Stimulated activated naive B cell treated with anti-CD40 and anti-IgM and Interleukin-4, amounts not matched to agents 10 μg/mL and 1 μg/mL and 100 μg/mL, for 72 hours (primary cell): Measurements from ENCODE around the gene SUGCT.
"Not testable (repeated sequence)": the region's sequence is repeated elsewhere in the genome, so short reads cannot be mapped to it uniquely, and the experiment has no call there.

ENCODE experiments used
- ATAC-seq, 2 donors: fragments of 150-1000 bp; cut with Tn5 transposase; replicated peaks; 2 replicates each; pipeline ENCODE4 v1.10.0; 2021; ENCODE audit warnings: moderate library complexity in 1 of 2
- DNase-seq: peaks from one replicate; pipeline ENCODE4 v3.0.0; 2021
- H3K27ac Mint-ChIP-seq: one replicate; pipeline ENCODE4 v1.8.0; 2022; ENCODE audit warnings: mild to moderate bottlenecking, mixed read lengths
- H3K27me3 Mint-ChIP-seq, 2 donors: one replicate each; pipeline ENCODE4 v1.8.0; 2022; ENCODE audit warnings: mixed read lengths in 2 of 2
- H3K36me3 Mint-ChIP-seq, 2 donors: one replicate each; pipeline ENCODE4 v1.8.0; 2022; ENCODE audit warnings: mixed read lengths in 2 of 2, mild to moderate bottlenecking in 1 of 2
- H3K4me1 Mint-ChIP-seq, 2 donors: one replicate each; pipeline ENCODE4 v1.8.0; 2022; ENCODE audit warnings: mixed read lengths in 2 of 2, mild to moderate bottlenecking in 1 of 2
- H3K4me3 Mint-ChIP-seq, 2 donors: one replicate each; pipeline ENCODE4 v1.8.0; 2022; ENCODE audit warnings: mild to moderate bottlenecking in 2 of 2, mixed read lengths in 2 of 2, moderate library complexity in 1 of 2
- H3K9me3 Mint-ChIP-seq, 2 donors: one replicate each; pipeline ENCODE4 v1.8.0; 2022; ENCODE audit warnings: mixed read lengths in 2 of 2, mild to moderate bottlenecking in 1 of 2

Gene SUGCT

DNA sequence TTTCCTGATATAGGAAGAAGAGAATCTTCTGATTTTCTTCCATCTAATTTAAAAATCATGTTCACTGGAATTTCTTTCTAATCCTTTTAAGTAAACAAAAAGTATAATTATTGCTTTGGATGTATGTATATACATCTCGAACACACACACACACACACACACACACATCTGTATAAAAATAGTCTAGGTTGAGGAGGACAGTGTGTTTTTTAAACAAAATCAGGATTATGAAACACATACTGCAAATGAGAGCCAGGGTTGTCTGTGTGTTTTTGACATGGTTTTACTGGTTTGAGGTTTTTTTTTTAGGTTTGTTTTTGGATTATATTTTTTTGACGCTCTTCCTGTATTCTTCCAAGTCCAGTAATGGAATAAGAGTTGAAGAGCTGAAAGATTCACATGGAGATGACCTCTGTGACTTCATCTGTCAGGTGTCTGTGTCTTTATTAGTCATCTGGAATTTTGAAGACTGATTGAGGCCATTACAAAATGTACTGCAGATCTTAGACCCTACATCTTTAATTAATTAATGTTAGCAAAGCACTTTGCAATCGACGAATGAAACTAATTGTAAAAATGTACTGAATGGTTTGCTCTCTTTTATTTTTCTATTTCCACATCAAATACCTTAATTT lies 237.1 kb downstream of the SUGCT start:
- DNase-seq (no peak), ATAC-seq (no peak)
- no peak overlapping the region for H3K27ac Mint-ChIP-seq
- H3K9me3 Mint-ChIP-seq: peaks cover 3 to 4% of the 10 kb centered on the region in 2 donors
- H3K4me1 Mint-ChIP-seq: no peaks in the 10 kb centered on the region
- H3K36me3 Mint-ChIP-seq: no peaks in the 10 kb centered on the region
- H3K27me3 Mint-ChIP-seq: peaks cover 0 to 4% of the 10 kb centered on the region in 2 donors
- H3K4me3 Mint-ChIP-seq: no peak overlapping the region

DNA sequence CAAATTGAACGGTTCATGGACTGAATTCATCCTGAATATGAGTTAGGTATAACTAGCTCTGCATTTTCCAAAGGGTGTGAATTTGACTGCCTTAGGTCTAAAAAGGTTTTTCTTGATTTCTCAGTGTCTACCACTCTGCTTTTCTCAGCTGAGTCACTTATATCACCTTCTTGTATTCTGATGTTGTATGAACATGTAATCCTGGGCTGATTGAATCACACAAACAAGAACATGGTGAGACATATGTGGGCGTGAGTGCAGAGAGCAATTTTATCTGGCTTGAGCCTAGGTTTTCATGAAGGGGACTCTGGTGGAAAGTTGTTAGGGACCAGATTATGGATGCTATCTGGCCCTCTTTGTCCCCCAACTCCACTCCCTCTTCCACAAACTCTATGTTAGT lies 239.8 kb downstream of the SUGCT start:
- Mint-ChIP-seq H3K36me3 (no peaks in the 10 kb centered on the region), H3K27ac (no peak overlapping the region), H3K4me3 (no peak overlapping the region), H3K4me1 (no peaks in the 10 kb centered on the region), H3K9me3 (peaks cover 5 to 7% of the 10 kb centered on the region in 2 donors), H3K27me3 (peaks cover 0 to 3% of the 10 kb centered on the region in 2 donors)
- ATAC-seq (no peak), DNase-seq (no peak)

DNA sequence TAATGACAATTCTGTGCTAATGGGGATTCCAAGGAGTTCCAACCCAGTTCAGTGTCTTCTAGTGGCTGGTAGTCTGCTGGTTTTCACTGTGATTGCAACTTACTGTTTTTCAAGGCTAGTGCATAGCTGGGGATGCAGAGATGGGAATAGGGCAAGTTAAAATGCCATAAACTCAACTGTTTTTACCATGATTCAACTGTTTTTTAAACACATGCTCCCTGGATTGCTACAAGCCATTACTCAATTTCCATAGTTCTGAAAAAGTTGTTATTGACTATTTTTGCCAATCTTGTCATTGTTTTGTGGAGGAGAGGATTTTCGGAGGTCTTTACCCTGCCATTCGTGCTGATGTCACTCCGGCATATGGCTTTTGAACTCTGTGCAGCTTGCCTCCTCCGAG lies 245.3 kb downstream of the SUGCT start:
- Mint-ChIP-seq H3K9me3 (peaks cover 5 to 10% of the 10 kb centered on the region in 2 donors), H3K4me1 (no peaks in the 10 kb centered on the region), H3K4me3 (no peak overlapping the region), H3K36me3 (no peaks in the 10 kb centered on the region), H3K27me3 (no peaks in the 10 kb centered on the region), H3K27ac (no peak overlapping the region)
- DNase-seq (no peak), ATAC-seq (no peak)

DNA sequence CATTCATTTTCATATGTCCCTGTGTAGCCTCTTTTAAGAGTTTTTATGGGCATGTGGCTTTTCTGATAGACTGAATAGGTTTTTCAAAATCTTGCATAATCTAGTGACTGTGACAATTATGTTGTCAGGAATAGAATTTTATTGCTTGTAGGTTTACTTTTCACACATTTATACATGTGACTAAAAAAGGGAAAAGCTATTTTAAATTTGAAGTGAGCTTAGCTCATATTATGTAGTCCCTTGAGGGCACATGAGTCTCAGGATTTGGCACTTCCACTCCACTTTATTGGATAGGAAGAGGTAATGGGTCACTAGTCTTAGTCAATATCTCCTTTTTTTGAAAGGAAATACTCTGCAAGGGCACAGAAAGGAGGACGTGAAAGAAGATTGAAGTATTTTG lies 247.3 kb downstream of the SUGCT start:
- Mint-ChIP-seq H3K4me3 (no peak overlapping the region), H3K4me1 (no peaks in the 10 kb centered on the region), H3K9me3 (peaks cover 5 to 10% of the 10 kb centered on the region in 2 donors), H3K27ac (no peak overlapping the region), H3K36me3 (no peaks in the 10 kb centered on the region), H3K27me3 (no peaks in the 10 kb centered on the region)
- ATAC-seq (no peak), DNase-seq (no peak)

DNA sequence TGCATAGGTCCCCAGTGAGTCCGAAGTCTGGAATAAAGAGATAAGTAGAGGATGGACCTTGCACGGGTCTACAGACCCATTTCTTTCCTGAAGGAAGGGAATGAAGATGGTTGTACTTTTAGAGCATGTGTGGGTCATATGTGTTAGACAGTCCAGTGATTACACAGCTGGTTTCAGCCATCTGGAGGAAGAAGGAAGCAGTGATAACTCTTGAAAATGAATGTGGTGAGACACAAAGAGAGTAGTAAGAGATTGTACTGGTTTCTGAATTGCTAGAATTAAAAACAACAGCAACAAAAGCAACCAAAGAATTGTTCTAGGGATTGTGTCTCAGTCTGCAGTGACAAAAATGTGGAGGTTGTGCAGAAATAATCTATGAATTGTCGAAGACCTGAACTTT lies 258.9 kb downstream of the SUGCT start:
- Mint-ChIP-seq H3K27ac (no peak overlapping the region), H3K4me1 (no peaks in the 10 kb centered on the region), H3K9me3 (peaks cover 0 to 2% of the 10 kb centered on the region in 2 donors), H3K27me3 (no peaks in the 10 kb centered on the region), H3K4me3 (no peak overlapping the region), H3K36me3 (no peaks in the 10 kb centered on the region)
- ATAC-seq (no peak), DNase-seq (no peak)

DNA sequence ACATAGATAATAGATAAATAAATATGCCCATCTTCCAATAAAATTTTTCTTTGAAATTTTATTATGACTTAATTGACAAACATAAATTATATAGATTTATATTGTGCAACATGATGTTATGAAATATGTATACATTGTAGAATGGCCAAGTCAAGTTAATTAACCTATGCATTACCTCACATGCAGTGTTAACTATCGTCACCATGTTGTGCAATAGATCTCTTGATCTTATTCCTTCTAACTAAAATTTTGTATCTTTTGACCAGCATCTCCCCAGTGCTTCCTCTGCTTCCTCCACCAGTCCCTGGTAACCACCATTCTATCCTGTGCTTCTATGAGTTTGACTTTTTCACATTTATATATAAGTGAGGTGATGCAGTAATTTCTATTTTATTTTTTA lies 259.6 kb downstream of the SUGCT start:
- no peaks in the 10 kb centered on the region for H3K27me3 Mint-ChIP-seq
- H3K27ac Mint-ChIP-seq: no peak overlapping the region
- no peaks in the 10 kb centered on the region for H3K4me1 Mint-ChIP-seq
- peaks cover 0 to 2% of the 10 kb centered on the region in 2 donors for H3K9me3 Mint-ChIP-seq
- DNase-seq (no peak), ATAC-seq (no peak)
- no peaks in the 10 kb centered on the region for H3K36me3 Mint-ChIP-seq
- H3K4me3 Mint-ChIP-seq: no peak overlapping the region

DNA sequence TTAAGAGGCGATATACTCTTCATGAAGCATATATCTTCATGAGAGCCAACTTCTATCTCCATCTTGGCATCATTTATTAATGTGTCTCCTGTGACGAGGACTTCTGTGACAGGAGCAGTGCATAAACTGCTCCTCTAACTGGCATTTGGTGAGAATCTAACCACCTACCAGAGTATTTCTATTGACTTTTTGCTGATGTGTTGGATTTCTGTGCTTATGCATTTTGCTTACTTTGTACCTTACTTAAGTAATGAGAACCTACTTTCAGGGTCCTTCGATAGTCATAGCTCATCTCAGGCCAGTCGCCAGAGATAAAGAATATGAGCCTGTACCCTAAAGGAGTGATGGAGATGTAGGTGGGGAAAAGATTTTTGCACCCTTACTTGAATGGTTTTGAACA lies 265.7 kb downstream of the SUGCT start:
- H3K9me3 Mint-ChIP-seq: peaks cover 0 to 3% of the 10 kb centered on the region in 2 donors
- H3K27me3 Mint-ChIP-seq: no peaks in the 10 kb centered on the region
- no peaks in the 10 kb centered on the region for H3K36me3 Mint-ChIP-seq
- no peak overlapping the region for H3K4me3 Mint-ChIP-seq
- no peaks in the 10 kb centered on the region for H3K4me1 Mint-ChIP-seq
- DNase-seq: no peak
- no peak for ATAC-seq
- no peak overlapping the region for H3K27ac Mint-ChIP-seq

DNA sequence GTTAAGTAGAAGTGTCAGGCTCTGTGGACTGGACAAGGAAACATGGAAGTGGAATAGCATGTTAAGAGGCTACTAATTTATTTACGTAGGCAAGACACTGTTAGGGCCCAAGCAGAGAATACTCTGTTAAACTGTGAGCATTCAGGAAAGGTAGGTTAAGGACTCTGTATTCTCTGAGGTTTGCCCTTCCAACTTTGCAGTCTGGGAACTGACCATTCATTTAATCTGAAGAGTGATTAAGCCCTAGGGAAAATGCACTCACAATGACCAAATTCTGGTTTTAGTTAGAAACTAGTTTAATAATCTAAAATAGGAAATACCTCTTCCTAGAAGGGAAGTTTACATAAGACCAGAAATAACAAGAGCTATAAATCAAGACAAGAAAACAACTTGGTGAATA lies 266.6 kb downstream of the SUGCT start:
- no peak for ATAC-seq

DNA sequence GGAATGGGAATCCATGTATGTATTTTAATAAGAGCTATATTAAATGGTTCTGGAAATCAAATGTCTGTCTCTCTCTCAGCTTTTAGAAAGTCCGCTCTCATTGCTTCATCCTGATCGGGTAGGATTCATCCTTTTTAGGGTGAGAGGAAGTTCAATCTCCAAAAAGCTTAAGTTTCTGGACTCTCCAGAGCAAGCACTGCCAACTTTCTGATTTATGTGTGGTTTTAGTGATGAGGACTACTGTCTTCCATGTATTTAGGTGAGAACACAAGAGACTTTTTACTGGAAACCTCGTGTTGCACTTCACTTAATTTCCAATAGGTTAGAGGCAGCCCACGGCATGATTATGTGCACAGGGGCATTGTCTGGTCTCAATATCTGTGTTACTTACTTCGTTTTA lies 267.9 kb downstream of the SUGCT start:
- no peaks in the 10 kb centered on the region for H3K4me1 Mint-ChIP-seq
- ATAC-seq: no peak

More for the DNA sequence above, 266.6 kb downstream of the SUGCT start:
- H3K36me3 Mint-ChIP-seq: no peaks in the 10 kb centered on the region
- H3K4me3 Mint-ChIP-seq: no peak overlapping the region
- no peaks in the 10 kb centered on the region for H3K4me1 Mint-ChIP-seq
- DNase-seq: no peak
- H3K27me3 Mint-ChIP-seq: no peaks in the 10 kb centered on the region
- H3K9me3 Mint-ChIP-seq: peaks cover 0 to 3% of the 10 kb centered on the region in 2 donors
- no peak overlapping the region for H3K27ac Mint-ChIP-seq

DNA sequence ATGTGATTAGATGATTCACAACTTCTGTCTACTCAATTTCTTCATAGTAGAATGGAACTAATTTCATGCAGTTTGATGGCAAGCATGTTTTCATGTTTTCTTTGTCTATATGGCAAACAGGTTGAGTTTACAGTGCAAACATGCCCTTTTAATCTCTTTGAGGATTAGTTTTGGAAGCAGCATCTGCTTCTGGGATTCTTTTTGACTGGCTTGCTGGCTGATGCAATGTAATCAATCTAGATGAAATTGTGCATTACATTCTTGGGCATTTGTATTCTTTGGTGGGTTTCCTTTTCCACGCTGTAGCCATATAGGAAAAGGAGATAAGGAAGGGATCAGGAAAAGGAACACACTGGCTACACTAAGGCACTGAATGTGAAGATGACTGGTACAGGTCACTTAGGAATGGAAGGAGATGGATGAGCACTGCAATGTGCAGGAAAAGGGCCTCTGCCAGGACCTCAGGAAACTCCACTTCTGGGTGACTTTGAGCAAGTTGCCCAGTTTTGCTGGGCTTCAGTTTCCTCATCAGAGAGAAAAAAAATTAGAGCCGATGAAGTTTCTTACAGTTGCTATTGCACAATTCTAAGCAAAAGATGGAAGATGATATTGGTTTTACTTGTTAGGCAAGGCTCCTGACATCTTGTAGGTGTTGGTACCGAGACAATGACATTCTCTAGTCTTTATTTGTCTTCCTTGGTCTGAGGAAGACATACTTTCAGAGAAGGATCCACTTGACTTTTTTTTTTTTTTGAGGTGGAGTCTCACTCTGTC lies 269.1 kb downstream of the SUGCT start:
- Mint-ChIP-seq H3K4me3 (no peak overlapping the region), H3K27me3 (no peaks in the 10 kb centered on the region), H3K27ac (no peak overlapping the region), H3K36me3 (no peaks in the 10 kb centered on the region), H3K4me1 (no peaks in the 10 kb centered on the region), H3K9me3 (peaks cover 0 to 3% of the 10 kb centered on the region in 2 donors)
- DNase-seq (no peak), ATAC-seq (no peak)

More for the DNA sequence above, 267.9 kb downstream of the SUGCT start:
- peaks cover 0 to 3% of the 10 kb centered on the region in 2 donors for H3K9me3 Mint-ChIP-seq
- no peak for DNase-seq
- H3K27ac Mint-ChIP-seq: no peak overlapping the region
- H3K36me3 Mint-ChIP-seq: no peaks in the 10 kb centered on the region
- H3K27me3 Mint-ChIP-seq: no peaks in the 10 kb centered on the region
- no peak overlapping the region for H3K4me3 Mint-ChIP-seq

DNA sequence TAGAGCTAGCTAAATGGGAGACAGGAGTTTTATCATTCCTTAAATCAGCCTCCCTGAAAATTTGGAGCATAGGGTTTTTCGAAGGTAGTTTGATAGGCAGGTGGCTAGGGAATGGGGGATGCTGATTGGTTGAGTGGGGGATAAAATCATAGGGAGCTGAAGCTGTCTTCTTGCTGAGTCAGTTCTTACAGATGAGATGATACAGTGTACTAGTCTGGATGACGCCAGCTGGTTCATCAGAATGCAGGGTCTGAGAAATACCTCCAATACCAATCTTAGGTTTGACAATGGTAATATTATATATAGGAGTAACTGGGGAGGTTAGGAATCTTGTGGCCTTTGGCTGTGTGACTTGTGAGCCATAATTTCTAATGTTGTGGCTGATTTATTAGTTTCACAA lies 271.2 kb downstream of the SUGCT start:
- Mint-ChIP-seq H3K27me3 (no peaks in the 10 kb centered on the region), H3K4me1 (no peaks in the 10 kb centered on the region), H3K36me3 (no peaks in the 10 kb centered on the region), H3K9me3 (no peaks in the 10 kb centered on the region), H3K4me3 (no peak overlapping the region), H3K27ac (no peak overlapping the region)
- DNase-seq (no peak), ATAC-seq (no peak)

DNA sequence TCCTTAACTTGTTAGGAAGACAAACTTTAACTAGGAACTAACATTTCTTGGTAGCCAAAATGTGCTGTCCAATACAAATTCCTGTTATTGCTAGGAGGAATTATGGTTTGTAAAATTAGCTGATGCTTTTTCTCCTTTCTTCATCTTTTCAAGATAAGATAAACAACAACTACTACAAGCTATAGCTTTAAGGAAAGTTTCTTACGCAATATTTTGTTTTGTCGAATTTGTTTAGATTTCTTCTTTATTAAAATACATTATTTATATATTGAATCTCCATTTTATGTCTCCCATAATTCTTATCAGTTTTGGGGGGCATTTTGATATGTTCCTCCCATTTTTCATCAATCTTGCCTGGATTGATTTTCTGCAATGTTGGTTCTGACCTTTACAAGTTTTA lies 277.5 kb downstream of the SUGCT start:
- no peak for ATAC-seq
- Mint-ChIP-seq H3K4me3 (no peak overlapping the region), H3K27me3 (no peaks in the 10 kb centered on the region), H3K9me3 (peaks cover 0 to 3% of the 10 kb centered on the region in 2 donors), H3K4me1 (no peaks in the 10 kb centered on the region), H3K27ac (no peak overlapping the region), H3K36me3 (no peaks in the 10 kb centered on the region)
- no peak for DNase-seq

DNA sequence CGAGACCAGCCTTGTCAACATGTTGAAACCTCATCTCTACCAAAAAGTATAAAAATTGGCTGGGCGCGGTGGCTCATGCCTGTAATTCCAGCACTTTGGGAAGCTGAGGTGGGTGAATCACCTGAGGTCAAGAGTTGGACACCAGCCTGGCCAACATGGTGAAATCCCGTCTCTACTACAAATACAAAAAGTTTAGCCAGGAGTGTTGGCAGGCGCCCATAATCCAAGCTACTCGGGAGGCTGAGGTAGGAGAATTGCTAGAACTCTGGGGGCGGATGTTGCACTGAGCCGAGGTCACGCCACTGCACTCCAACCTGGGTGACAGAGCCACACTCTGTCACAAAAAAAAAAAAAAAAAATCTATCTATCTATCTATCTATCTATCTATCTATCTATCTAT lies 279.9 kb downstream of the SUGCT start:
- H3K27me3 Mint-ChIP-seq, H3K9me3 Mint-ChIP-seq: not testable (repeated sequence)

DNA sequence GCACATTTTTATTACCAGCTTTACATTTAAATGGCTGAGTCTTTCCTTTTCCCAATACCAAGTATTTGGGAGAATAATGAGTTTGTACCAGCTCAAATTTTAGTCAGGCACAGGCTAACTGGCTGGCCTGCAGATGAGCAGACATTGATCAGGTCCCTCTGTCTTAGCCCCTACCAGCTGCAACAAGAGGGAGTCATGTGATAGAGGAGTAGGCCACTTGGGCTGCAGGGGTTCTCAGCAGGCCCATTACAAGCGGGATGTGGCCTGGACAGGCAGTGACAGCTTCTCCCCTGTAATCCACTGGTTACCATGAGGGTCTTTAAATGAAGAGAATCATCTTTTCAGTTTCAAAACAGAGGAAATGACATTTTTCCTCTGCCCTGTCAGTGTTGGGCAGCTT lies 283.6 kb downstream of the SUGCT start:
- Mint-ChIP-seq H3K9me3 (peaks cover 0 to 2% of the 10 kb centered on the region in 2 donors), H3K27ac (no peak overlapping the region), H3K36me3 (no peaks in the 10 kb centered on the region), H3K27me3 (no peaks in the 10 kb centered on the region), H3K4me1 (no peaks in the 10 kb centered on the region), H3K4me3 (no peak overlapping the region)
- DNase-seq (no peak), ATAC-seq (no peak)

More for the DNA sequence above, 279.9 kb downstream of the SUGCT start:
- H3K4me3 Mint-ChIP-seq, H3K4me1 Mint-ChIP-seq, H3K27ac Mint-ChIP-seq, H3K36me3 Mint-ChIP-seq, DNase-seq, ATAC-seq: not testable (repeated sequence)

DNA sequence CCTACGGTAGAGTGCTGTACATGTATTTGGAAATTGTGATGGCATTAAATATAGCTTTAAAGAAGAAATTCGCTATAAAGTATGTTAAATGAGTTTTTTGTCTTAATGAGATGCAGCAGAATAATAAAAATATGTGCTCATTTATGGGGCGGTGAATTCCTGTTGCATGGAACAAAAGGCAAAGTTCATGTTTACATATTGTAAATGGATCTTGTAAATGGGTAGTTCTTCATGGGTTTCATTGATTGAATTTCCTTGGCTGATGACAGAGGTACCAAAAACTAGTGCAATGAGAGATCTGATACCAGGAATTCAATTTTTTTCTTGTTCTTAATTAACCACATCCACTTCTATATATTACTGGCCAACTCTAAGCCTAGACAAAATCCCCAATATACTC lies 284.2 kb downstream of the SUGCT start:
- Mint-ChIP-seq H3K4me3 (no peak overlapping the region), H3K27ac (no peak overlapping the region)

More for the DNA sequence above, 284.2 kb downstream of the SUGCT start:
- H3K9me3 Mint-ChIP-seq: peaks cover 0 to 2% of the 10 kb centered on the region in 2 donors
- no peak for ATAC-seq
- no peaks in the 10 kb centered on the region for H3K27me3 Mint-ChIP-seq
- H3K36me3 Mint-ChIP-seq: no peaks in the 10 kb centered on the region
- no peaks in the 10 kb centered on the region for H3K4me1 Mint-ChIP-seq
- no peak for DNase-seq
